GM21737 (cell line): ENCODE results near the gene F7.

ENCODE experiments used
- ATAC-seq: cut with Tn5 transposase; IDR thresholded peaks from one replicate; pipeline ENCODE4 v1.9.1; 2021; ENCODE audit warnings: mild to moderate bottlenecking, moderate library complexity; ENCODE audit not compliant: unreplicated experiment

Gene F7

GRCh38 chr13:113086031-113086750 lies 19.4 kb upstream of the F7 start:
- no peak for ATAC-seq

DNA sequence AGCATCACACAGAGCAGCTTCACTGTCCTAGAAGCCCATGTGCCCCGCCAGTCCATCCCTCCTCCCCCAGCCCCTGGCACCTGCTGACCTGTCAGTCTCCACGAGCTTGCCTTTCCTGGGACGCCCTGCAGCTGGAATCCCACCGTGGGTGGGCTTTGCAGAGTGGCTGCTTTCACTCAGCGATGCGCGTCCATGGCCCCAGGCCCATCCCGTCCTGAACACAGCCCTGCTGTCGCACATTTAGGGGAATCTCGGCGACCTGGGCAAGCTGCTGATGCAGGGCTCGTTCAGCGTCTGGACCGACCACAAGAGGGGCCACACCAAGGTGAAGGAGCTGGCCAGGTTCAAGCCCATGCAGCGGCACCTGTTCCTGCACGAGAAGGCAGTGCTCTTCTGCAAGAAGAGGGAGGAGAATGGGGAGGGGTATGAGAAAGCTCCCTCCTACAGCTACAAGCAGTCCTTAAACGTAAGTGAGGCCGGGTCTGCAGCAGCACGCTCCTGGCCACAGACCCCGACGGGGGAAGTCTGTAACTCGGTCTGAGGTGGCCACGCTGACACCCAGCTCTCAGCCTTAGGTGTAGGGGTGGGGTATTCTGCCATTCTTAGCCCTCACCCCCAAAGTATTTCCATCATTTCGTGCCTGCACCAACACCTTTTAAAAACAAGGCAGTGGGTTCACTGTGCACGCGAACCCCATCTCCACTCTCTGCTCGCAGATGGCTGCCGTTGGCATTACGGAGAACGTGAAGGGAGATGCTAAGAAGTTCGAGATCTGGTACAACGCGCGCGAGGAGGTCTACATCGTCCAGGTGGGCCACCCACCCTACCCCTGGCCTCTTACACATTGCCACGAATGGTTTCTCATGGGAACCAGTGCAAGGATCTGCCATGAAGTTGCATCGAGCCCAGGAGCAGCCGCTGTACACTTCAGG lies 18.3 kb upstream of the F7 start:
- no peak for ATAC-seq

GRCh38 chr13:113087923-113088690 lies 17.5 kb upstream of the F7 start:
- ATAC-seq: no peak

DNA sequence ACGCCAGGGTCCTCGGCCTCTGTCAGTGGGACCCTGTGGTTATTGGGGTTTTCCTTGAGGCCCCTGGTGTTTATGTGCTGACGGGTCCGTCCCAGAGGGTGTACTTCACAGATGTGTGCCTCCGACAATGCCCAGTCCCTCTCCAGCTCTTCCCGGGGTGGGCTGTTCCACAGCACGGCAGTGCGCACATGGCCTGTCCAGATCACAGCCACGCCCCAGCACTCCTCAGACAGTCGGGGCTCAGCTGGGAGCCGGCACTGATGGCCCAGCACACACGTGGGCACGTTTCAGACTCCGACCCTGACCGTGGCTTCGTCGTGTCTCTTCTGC lies 16.9 kb upstream of the F7 start:
- ATAC-seq: no peak

DNA sequence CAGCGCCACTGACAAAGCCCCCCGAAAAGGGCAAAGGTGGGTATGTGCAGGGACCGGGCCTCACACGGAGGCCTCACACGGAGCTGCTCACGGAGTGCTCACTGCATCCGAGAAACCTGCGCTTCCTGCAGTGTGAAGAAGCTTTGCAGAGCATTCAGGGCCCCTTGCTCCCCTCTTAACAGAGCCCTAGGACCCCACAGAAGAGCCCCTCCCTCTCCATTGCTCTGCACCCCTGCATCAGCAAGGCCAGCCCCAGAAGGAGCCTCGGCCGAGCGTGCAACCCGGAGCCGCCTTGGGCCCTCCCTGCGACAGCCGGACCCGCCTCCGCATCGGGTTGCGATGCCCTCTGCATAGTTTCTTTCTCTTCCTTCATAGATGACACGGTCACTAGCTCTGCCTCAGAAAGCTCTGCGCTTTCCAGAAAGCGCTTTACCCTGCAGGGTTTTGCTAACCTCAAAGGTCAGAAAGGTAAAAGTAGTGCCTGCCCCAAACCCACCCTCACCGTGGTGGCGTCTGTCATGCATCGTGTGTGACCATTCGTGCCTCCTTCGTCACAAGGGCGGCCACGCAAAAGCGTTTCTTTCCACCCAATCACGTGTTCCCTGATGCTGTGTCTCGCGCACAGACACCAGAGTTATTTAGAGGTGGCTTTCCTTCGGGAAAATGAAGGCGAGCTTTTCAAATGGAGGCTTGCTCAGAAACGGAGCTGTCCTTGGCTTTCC lies 15.7 kb upstream of the F7 start:
- ATAC-seq: no peak

DNA sequence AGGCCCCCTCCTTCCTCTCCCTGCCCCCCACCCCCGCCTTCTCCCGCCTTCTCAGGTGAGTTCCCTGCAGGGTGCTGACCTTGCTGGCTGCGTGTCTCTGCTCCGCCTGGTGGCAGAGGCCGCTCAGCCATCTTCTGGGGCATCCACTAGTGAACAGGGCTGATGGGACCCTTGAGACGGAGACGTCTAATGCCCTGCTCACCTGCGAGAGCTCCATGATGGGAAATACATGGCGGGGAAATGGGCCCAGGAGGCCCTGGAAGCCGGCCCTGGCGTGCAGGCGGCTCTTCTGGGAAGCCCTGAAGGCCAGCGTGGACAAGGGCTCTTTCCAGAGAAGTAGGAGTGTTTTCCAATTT lies 15.2 kb upstream of the F7 start:
- ATAC-seq: no peak

- ATAC-seq: no peak
These were observed 14.8 kb upstream of the F7 start for GRCh38 chr13:113090806-113091205.

GRCh38 chr13:113091211-113091771 lies 14.3 kb upstream of the F7 start:
- no peak for ATAC-seq

- ATAC-seq: no peak
These were observed 13.5 kb upstream of the F7 start for GRCh38 chr13:113091891-113092775.

- no peak for ATAC-seq
These were observed 12.6 kb upstream of the F7 start for GRCh38 chr13:113092776-113093579.

DNA sequence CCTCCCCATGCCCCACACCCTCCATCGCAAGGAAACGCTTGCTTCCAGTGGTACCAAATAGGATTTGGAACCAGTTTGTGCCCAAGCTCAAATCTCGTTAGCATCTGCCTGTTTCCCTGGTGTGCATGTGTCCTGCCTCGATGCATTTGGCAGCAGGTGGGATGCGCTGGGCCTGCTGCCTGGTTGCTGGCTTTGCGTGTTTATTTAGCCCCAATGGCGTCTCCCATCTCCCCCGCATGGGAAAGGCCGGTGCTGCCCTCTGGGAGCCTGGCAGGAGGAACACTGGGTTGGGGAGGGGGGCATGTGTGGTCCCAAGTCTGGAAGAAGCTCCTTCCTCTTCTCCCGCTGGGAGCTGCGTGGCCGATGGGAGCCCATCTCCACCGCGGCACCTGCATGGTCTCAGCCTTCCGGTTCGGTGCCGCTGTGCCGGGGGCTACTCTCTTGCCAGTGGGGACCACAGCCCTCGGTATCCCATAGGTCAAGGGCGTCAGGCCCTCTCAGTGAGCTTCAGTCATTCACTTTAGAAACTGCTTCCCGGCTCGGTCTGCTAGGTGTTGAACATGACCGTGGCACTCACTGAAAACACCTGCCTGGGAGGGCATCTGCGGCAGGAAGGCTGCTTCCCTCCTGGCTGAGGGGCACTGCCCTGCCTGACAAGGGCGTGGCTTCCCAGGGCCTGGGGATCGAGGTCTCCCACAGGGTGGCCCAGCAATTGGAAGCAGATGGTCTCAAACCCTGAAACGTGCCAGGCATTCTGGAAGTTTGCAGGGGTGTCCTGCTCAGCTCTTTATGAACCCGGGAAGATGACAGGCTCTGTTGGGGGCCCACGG lies 11.8 kb upstream of the F7 start:
- ATAC-seq: no peak

GRCh38 chr13:113094410-113094800 lies 11.2 kb upstream of the F7 start:
- ATAC-seq: no peak

- no peak for ATAC-seq
These were observed 10.2 kb upstream of the F7 start for GRCh38 chr13:113095146-113096051.

- ATAC-seq: no peak
These were observed 9.4 kb upstream of the F7 start for GRCh38 chr13:113096052-113096744.

DNA sequence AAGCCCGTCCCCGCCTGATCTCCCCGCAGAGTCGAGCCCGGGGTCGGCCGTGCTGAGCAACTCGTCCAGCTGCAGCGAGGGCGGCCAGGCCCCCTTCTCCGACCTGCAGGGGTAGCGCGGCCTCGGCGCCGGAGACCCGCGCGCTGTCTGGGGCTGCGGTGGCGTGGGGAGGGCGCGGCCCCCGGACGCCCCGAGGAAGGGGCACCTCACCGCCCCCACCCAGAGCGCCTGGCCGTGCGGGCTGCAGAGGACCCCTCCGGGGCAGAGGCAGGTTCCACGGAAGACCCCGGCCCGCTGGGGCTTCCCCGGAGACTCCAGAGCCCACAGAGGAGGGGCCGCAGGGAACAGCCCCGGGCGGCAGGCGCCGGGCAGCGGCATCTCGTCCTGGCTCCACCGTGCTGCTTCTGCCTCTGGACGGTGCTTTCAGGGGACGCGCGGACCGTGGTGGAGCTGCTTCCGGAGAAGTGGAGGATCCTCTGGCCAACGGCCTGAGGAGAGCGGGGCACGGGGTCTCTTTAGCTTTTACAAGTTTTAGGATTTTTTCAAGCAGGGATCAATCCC lies 8.8 kb upstream of the F7 start:
- no peak for ATAC-seq

DNA sequence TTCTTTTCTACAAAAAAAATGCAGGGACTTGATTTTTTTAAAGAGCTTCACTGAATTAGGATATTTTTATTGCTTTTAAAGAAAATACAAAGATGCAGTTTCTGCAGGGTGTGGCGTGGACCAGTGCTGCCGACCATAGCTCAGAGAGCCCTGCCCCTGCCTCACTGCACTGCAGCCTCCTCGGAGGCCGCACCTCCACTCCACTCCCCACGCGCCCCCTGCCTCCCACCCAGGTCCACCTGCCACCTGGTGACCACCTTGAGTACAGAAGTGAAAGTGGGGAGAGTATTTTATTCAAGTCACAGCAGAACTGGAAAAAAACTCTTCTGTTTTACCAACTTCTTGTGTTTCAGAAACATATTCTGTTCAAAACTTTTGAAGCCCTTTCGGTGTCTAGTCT lies 7.9 kb upstream of the F7 start:
- ATAC-seq: no peak
